SH-SY5Y (cell line): ENCODE results near the gene MYL10.

ENCODE experiments used
- GATA2 ChIP-seq: IDR thresholded peaks from 2 replicates; pipeline ENCODE4 v1.6.1; 2011; ENCODE audit warnings: mild to moderate bottlenecking, low read depth, low read length
- GATA3 ChIP-seq: IDR thresholded peaks from 2 replicates; pipeline ENCODE4 v1.6.1; 2011; ENCODE audit warnings: low read depth, mild to moderate bottlenecking, low read length, moderate library complexity

MYL10 gene

GRCh38 chr7:101598422-101598985, 30.6 kb downstream of the MYL10 start:
- TF ChIP-seq GATA2 (no peak), GATA3 (no peak)

- TF ChIP-seq GATA2 (no peak), GATA3 (no peak)
These were observed 31.2 kb downstream of the MYL10 start for GRCh38 chr7:101597941-101598340.

GRCh38 chr7:101596898-101597297, 32.2 kb downstream of the MYL10 start:
- TF ChIP-seq GATA2 (no peak), GATA3 (no peak)

GRCh38 chr7:101595766-101596537, 33.1 kb downstream of the MYL10 start:
- TF ChIP-seq GATA2 = no peak
- no peak for TF ChIP-seq GATA3

GRCh38 chr7:101595246-101595645, 33.9 kb downstream of the MYL10 start:
- TF ChIP-seq GATA3 = no peak
- TF ChIP-seq GATA2 = no peak

GRCh38 chr7:101594790-101595189, 34.3 kb downstream of the MYL10 start:
- no peak for TF ChIP-seq GATA2

GRCh38 chr7:101593556-101593955, 35.5 kb downstream of the MYL10 start:
- no peak for TF ChIP-seq GATA2
- TF ChIP-seq GATA3 = no peak

GRCh38 chr7:101591504-101591903, 37.6 kb downstream of the MYL10 start:
- no peak for TF ChIP-seq GATA2
- TF ChIP-seq GATA3 = no peak

- no peak for TF ChIP-seq GATA3
These were observed 38.2 kb downstream of the MYL10 start for GRCh38 chr7:101590663-101591435.

GRCh38 chr7:101589976-101590662, 39.0 kb downstream of the MYL10 start:
- TF ChIP-seq GATA3 = no peak
- peak; percentile 62 for TF ChIP-seq GATA2

GRCh38 chr7:101589052-101589451, 40.0 kb downstream of the MYL10 start:
- TF ChIP-seq GATA3 (no peak), GATA2 (no peak)

GRCh38 chr7:101588131-101588935, 40.8 kb downstream of the MYL10 start:
- no peak for TF ChIP-seq GATA2
- no peak for TF ChIP-seq GATA3

GRCh38 chr7:101586906-101587677, 42.0 kb downstream of the MYL10 start:
- TF ChIP-seq GATA3 = no peak
- no peak for TF ChIP-seq GATA2
